ENCODE results near the gene DNAJC24. TPM values are rescaled to one million over a fixed set of nuclear protein-coding genes. Genes with fewer than 3 reads are reported as not detected.

DNAJC24 gene
- total and polyA plus RNA-seq, 10 of the 15 experiments (the other 5 are each of a cell fraction or from before 2014, with no cell fraction given): 10.0 to 25.4 (median 13.8) TPM

DNA sequence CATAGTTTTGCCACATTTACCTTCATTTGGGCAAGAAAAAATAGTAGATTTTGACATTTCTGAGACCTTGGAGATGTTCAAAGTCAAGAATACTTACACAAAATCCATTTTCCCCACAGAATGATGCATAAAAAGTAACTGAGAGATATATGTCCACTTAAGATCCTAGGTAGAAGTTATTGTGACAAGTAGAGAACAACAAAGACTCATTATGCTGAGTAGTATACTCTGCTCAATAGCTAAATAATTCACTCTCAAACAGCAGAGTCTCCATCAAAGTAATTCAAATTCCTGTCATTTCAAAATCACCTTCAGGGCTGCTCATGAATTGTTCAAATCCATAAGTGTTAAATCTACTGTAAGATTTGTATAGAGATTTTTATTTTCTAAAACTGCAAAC is 104.4 kb downstream of the DNAJC24 start:
- RAD21 ChIA-PET (ENCODE audit: unreplicated experiment): no interaction called here
- H3K9ac ChIP-seq (ENCODE audit: control insufficient read depth, insufficient read depth, low read length): no peak overlapping the region
- TF ChIP-seq YY1 (IDR thresholded peaks at IDR 0.05; ENCODE audit: low read depth, low read length) (no peak), FOS (IDR thresholded peaks at IDR 0.05; ENCODE audit: borderline replicate concordance, extremely low read depth, insufficient read length) (no peak), EGR1 (IDR thresholded peaks at IDR 0.05; ENCODE audit: borderline replicate concordance in 1 of 2, low read depth in 2 of 2, low read length in 2 of 2) (no peak), RCOR1 (conservative IDR thresholded peaks at IDR 0.05; ENCODE audit: low read depth, low read length) (no peak), FOXM1 (IDR thresholded peaks at IDR 0.05; ENCODE audit: low read depth, low read length) (no peak), ATF7 (IDR thresholded peaks at IDR 0.05; ENCODE audit: low read depth) (no peak), CHD4 (IDR thresholded peaks at IDR 0.05) (no peak), DPF2 (IDR thresholded peaks at IDR 0.05) (no peak), PRDM15 (CRISPR knock-in tag; IDR thresholded peaks at IDR 0.05) (no peak), HDAC2 (IDR thresholded peaks at IDR 0.05) (no peak), POLR2A (IDR thresholded peaks at IDR 0.05; ENCODE audit: low read depth, low read length) (no peak)
- TF ChIP-seq, protein P1, sequence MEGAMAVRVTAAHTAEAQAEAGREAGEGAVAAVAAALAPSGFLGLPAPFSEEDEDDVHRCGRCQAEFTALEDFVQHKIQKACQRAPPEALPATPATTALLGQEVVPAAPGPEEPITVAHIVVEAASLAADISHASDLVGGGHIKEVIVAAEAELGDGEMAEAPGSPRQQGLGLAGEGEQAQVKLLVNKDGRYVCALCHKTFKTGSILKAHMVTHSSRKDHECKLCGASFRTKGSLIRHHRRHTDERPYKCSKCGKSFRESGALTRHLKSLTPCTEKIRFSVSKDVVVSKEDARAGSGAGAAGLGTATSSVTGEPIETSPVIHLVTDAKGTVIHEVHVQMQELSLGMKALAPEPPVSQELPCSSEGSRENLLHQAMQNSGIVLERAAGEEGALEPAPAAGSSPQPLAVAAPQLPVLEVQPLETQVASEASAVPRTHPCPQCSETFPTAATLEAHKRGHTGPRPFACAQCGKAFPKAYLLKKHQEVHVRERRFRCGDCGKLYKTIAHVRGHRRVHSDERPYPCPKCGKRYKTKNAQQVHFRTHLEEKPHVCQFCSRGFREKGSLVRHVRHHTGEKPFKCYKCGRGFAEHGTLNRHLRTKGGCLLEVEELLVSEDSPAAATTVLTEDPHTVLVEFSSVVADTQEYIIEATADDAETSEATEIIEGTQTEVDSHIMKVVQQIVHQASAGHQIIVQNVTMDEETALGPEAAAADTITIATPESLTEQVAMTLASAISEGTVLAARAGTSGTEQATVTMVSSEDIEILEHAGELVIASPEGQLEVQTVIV (IDR thresholded peaks at IDR 0.05; ENCODE audit: borderline replicate concordance, partially characterized antibody): no peak
- TF ChIP-seq, protein P2, sequence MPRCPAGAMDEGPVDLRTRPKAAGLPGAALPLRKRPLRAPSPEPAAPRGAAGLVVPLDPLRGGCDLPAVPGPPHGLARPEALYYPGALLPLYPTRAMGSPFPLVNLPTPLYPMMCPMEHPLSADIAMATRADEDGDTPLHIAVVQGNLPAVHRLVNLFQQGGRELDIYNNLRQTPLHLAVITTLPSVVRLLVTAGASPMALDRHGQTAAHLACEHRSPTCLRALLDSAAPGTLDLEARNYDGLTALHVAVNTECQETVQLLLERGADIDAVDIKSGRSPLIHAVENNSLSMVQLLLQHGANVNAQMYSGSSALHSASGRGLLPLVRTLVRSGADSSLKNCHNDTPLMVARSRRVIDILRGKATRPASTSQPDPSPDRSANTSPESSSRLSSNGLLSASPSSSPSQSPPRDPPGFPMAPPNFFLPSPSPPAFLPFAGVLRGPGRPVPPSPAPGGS (IDR thresholded peaks at IDR 0.05; ENCODE audit: borderline replicate concordance, insufficient read depth, low read depth, low read length, poor library complexity, severe bottlenecking): no peak
- TF ChIP-seq, protein P3, sequence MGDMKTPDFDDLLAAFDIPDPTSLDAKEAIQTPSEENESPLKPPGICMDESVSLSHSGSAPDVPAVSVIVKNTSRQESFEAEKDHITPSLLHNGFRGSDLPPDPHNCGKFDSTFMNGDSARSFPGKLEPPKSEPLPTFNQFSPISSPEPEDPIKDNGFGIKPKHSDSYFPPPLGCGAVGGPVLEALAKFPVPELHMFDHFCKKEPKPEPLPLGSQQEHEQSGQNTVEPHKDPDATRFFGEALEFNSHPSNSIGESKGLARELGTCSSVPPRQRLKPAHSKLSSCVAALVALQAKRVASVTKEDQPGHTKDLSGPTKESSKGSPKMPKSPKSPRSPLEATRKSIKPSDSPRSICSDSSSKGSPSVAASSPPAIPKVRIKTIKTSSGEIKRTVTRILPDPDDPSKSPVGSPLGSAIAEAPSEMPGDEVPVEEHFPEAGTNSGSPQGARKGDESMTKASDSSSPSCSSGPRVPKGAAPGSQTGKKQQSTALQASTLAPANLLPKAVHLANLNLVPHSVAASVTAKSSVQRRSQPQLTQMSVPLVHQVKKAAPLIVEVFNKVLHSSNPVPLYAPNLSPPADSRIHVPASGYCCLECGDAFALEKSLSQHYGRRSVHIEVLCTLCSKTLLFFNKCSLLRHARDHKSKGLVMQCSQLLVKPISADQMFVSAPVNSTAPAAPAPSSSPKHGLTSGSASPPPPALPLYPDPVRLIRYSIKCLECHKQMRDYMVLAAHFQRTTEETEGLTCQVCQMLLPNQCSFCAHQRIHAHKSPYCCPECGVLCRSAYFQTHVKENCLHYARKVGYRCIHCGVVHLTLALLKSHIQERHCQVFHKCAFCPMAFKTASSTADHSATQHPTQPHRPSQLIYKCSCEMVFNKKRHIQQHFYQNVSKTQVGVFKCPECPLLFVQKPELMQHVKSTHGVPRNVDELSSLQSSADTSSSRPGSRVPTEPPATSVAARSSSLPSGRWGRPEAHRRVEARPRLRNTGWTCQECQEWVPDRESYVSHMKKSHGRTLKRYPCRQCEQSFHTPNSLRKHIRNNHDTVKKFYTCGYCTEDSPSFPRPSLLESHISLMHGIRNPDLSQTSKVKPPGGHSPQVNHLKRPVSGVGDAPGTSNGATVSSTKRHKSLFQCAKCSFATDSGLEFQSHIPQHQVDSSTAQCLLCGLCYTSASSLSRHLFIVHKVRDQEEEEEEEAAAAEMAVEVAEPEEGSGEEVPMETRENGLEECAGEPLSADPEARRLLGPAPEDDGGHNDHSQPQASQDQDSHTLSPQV (IDR thresholded peaks at IDR 0.05): no peak

More for the DNA sequence above, 104.4 kb downstream of the DNAJC24 start:
- no peaks in the 10 kb centered on the region; the same call in 1 of the 2 replicates for H3K79me2 ChIP-seq (ENCODE audit: control insufficient read depth, insufficient read depth, low read length)
- no peak overlapping the region for H2AFZ ChIP-seq (ENCODE audit: control insufficient read depth, low read depth, low read length)
- DNase-seq (ENCODE audit: low read depth, low spot score) (no peak), ATAC-seq (no peak), FAIRE-seq (no peak)
- no peak overlapping the region for H3K4me3 ChIP-seq
- no peaks in the 10 kb centered on the region for H3K4me1 ChIP-seq (ENCODE audit: control insufficient read depth, insufficient read depth, low read length)
- in situ Hi-C loops (cut with MboI) (no loop called here), intact Hi-C loops (cut with micrococcal nuclease; ENCODE audit: unreplicated experiment) (no loop called here)
- no peaks in the 10 kb centered on the region for H4K20me1 ChIP-seq (ENCODE audit: control insufficient read depth, insufficient read depth)
- no peaks in the 10 kb centered on the region for H3K27me3 ChIP-seq (replicated peaks in 1 of 2; ENCODE audit: control insufficient read depth in 2 of 2, insufficient read depth in 2 of 2, low read length in 1 of 2)
- BruUV-seq (replicated peaks): no TSS peak
- H3K36me3 ChIP-seq (ENCODE audit: control insufficient read depth in 2 of 2, insufficient read depth in 2 of 2, low read length in 1 of 2): no peaks in the 10 kb centered on the region
- H3K9me3 ChIP-seq (replicated peaks; ENCODE audit: control insufficient read depth, insufficient read depth, low read length): no peaks in the 10 kb centered on the region
- POLR2A ChIA-PET: interaction anchor here (0.6 kb wide), 2 partner anchors 12 to 753 kb away, joined by 3 to 4 read pairs; no protein-coding TSS in a partner anchor
- no peak overlapping the region for H3K4me2 ChIP-seq (ENCODE audit: control insufficient read depth, insufficient read depth)
- no peak overlapping the region for H3K27ac ChIP-seq (ENCODE audit: control insufficient read depth, insufficient read depth)
- SMC1A ChIA-PET (ENCODE audit: uncharacterized antibody, unreplicated experiment): interaction anchor here (1.9 kb wide), 1 partner anchor 9 kb away, joined by 9 read pairs; no protein-coding TSS in a partner anchor
- CTCF ChIA-PET: no interaction called here

All from GM12878 (cell line).